ENCODE data around the gene TLR6.

TLR6 gene

GRCh38 chr4:38795087-38795486, 61.5 kb downstream of the TLR6 start:
- WGBS, 2 donors (ENCODE audit: extremely low coverage in 2 of 2, insufficient read length in 2 of 2, insufficient replicate concordance in 1 of 2), result no CpG with 5 or more reads among the region's 3 CpGs
- Histone ChIP-seq H3K27ac (replicated peaks; ENCODE audit: low read length) (no peak overlapping the region), H3K23ac (ENCODE audit: low read depth, low read length, poor library complexity) (no peak overlapping the region), H2BK120ac (ENCODE audit: low read depth, low read length) (no peak overlapping the region), H3K4me1 (ENCODE audit: control insufficient read depth in 2 of 2, insufficient read depth in 1 of 2, low read depth in 1 of 2, low read length in 2 of 2) (no peaks in the 10 kb centered on the region), H4K91ac (ENCODE audit: low read depth, low read length, poor library complexity) (no peak overlapping the region), H3K9me3 (replicated peaks in 1 of 2; ENCODE audit: control insufficient read depth in 2 of 2, insufficient read depth in 1 of 2, low read depth in 1 of 2, low read length in 2 of 2) (no peaks in the 10 kb centered on the region), H2BK15ac (ENCODE audit: low read length) (no peak overlapping the region), H3K18ac (ENCODE audit: low read length) (no peak overlapping the region), H4K8ac (ENCODE audit: low read depth, low read length) (no peak overlapping the region), H3K4ac (ENCODE audit: low read length) (no peak overlapping the region), H3K14ac (ENCODE audit: low read length) (no peak overlapping the region), H2BK12ac (ENCODE audit: low read length) (no peak overlapping the region), H3K27me3 (ENCODE audit: control insufficient read depth in 3 of 3, insufficient read depth in 3 of 3, low read depth in 1 of 3, low read length in 3 of 3) (peaks cover 0 to 3% (median 0%) of the 10 kb centered on the region in 3 experiments), H3K79me1 (ENCODE audit: low read depth, low read length) (no peaks in the 10 kb centered on the region), H3K36me3 (replicated peaks in 1 of 2; ENCODE audit: control insufficient read depth in 2 of 2, insufficient read depth in 2 of 2, low read length in 2 of 2) (no peaks in the 10 kb centered on the region), H2BK5ac (ENCODE audit: low read length) (no peak overlapping the region), H3K4me3 (ENCODE audit: low read length in 2 of 2) (no peak overlapping the region), H3K4me2 (ENCODE audit: insufficient read depth, low read length, poor library complexity, severe bottlenecking) (no peak overlapping the region), H2AFZ (ENCODE audit: low read length) (no peak overlapping the region), H2AK5ac (ENCODE audit: low read depth, low read length) (no peak overlapping the region), H3K9ac (ENCODE audit: low read depth, low read length, poor library complexity) (no peak overlapping the region)
- DNase-seq (ENCODE audit: low spot score), result no peak

- Histone ChIP-seq H2AK5ac (ENCODE audit: low read depth, low read length) (no peak overlapping the region), H2BK12ac (ENCODE audit: low read length) (no peak overlapping the region), H2BK5ac (ENCODE audit: low read length) (no peak overlapping the region), H2AFZ (ENCODE audit: low read length) (no peak overlapping the region), H3K4me2 (ENCODE audit: insufficient read depth, low read length, poor library complexity, severe bottlenecking) (no peak overlapping the region), H3K36me3 (replicated peaks in 1 of 2; ENCODE audit: control insufficient read depth in 2 of 2, insufficient read depth in 2 of 2, low read length in 2 of 2) (no peaks in the 10 kb centered on the region), H3K4me3 (ENCODE audit: low read length in 2 of 2) (no peak overlapping the region), H2BK120ac (ENCODE audit: low read depth, low read length) (no peak overlapping the region), H3K23ac (ENCODE audit: low read depth, low read length, poor library complexity) (no peak overlapping the region), H2BK15ac (ENCODE audit: low read length) (no peak overlapping the region), H3K9ac (ENCODE audit: low read depth, low read length, poor library complexity) (no peak overlapping the region), H4K8ac (ENCODE audit: low read depth, low read length) (no peak overlapping the region), H3K4me1 (ENCODE audit: control insufficient read depth in 2 of 2, insufficient read depth in 1 of 2, low read depth in 1 of 2, low read length in 2 of 2) (no peaks in the 10 kb centered on the region), H3K14ac (ENCODE audit: low read length) (no peak overlapping the region), H3K18ac (ENCODE audit: low read length) (no peak overlapping the region), H3K4ac (ENCODE audit: low read length) (no peak overlapping the region), H3K27ac (replicated peaks; ENCODE audit: low read length) (no peak overlapping the region), H3K27me3 (ENCODE audit: control insufficient read depth in 3 of 3, insufficient read depth in 3 of 3, low read depth in 1 of 3, low read length in 3 of 3) (peaks cover 0 to 5% (median 0%) of the 10 kb centered on the region in 3 experiments), H3K79me1 (ENCODE audit: low read depth, low read length) (no peaks in the 10 kb centered on the region), H3K9me3 (replicated peaks in 1 of 2; ENCODE audit: control insufficient read depth in 2 of 2, insufficient read depth in 1 of 2, low read depth in 1 of 2, low read length in 2 of 2) (no peaks in the 10 kb centered on the region), H4K91ac (ENCODE audit: low read depth, low read length, poor library complexity) (no peak overlapping the region)
- no peak for DNase-seq (ENCODE audit: low spot score)
- no CpG with 5 or more reads among the region's 2 CpGs for WGBS, 2 donors (ENCODE audit: extremely low coverage in 2 of 2, insufficient read length in 2 of 2, insufficient replicate concordance in 1 of 2)
Observed at GRCh38 chr4:38794051-38794450, 62.6 kb downstream of the TLR6 start.

DNA sequence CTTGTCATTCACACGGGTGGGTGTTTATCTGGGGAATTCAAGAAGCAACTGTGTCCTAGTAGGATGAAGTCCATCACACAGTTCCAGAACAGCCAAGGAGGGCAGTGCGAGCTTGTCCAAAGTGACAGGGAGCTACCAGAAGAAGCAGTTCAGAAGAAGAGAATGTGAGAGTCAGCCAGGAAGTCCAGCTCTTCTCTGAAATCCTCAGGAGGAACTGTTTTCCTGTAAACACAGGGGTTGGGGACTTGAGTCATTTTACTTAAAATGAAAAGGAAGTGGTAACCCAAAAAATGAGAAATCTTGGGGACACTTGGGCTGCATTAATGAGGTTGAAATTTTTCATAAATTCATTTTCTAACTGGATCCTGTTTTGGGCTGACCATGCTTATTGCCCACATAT, 65.6 kb downstream of the TLR6 start:
- no peaks in the 10 kb centered on the region for H3K36me3 ChIP-seq (replicated peaks in 1 of 2; ENCODE audit: control insufficient read depth in 2 of 2, insufficient read depth in 2 of 2, low read length in 2 of 2)
- no peak overlapping the region for H2BK15ac ChIP-seq (ENCODE audit: low read length)
- H2BK12ac ChIP-seq (ENCODE audit: low read length), result no peak overlapping the region
- H3K4ac ChIP-seq (ENCODE audit: low read length), result no peak overlapping the region
- H2BK120ac ChIP-seq (ENCODE audit: low read depth, low read length), result no peak overlapping the region
- no peak overlapping the region for H4K91ac ChIP-seq (ENCODE audit: low read depth, low read length, poor library complexity)
- no peak overlapping the region for H2BK5ac ChIP-seq (ENCODE audit: low read length)
- no peak overlapping the region for H3K4me2 ChIP-seq (ENCODE audit: insufficient read depth, low read length, poor library complexity, severe bottlenecking)
- no peak overlapping the region for H3K23ac ChIP-seq (ENCODE audit: low read depth, low read length, poor library complexity)
- no peak overlapping the region for H3K9ac ChIP-seq (ENCODE audit: low read depth, low read length, poor library complexity)
- H4K8ac ChIP-seq (ENCODE audit: low read depth, low read length), result no peak overlapping the region
- no peaks in the 10 kb centered on the region for H3K79me1 ChIP-seq (ENCODE audit: low read depth, low read length)
- H3K27me3 ChIP-seq (ENCODE audit: control insufficient read depth in 3 of 3, insufficient read depth in 3 of 3, low read depth in 1 of 3, low read length in 3 of 3), result peaks cover 0 to 3% (median 0%) of the 10 kb centered on the region in 3 experiments
- no peak overlapping the region for H3K18ac ChIP-seq (ENCODE audit: low read length)
- no peaks in the 10 kb centered on the region for H3K4me1 ChIP-seq (ENCODE audit: control insufficient read depth in 2 of 2, insufficient read depth in 1 of 2, low read depth in 1 of 2, low read length in 2 of 2)
- no peak overlapping the region for H3K14ac ChIP-seq (ENCODE audit: low read length)
- no peaks in the 10 kb centered on the region for H3K9me3 ChIP-seq (replicated peaks in 1 of 2; ENCODE audit: control insufficient read depth in 2 of 2, insufficient read depth in 1 of 2, low read depth in 1 of 2, low read length in 2 of 2)
- H3K27ac ChIP-seq (replicated peaks; ENCODE audit: low read length), result no peak overlapping the region
- DNase-seq (ENCODE audit: low spot score), result no peak
- WGBS, 2 donors (ENCODE audit: extremely low coverage in 2 of 2, insufficient read length in 2 of 2, insufficient replicate concordance in 1 of 2), result no CpG with 5 or more reads among the region's 2 CpGs
- H2AFZ ChIP-seq (ENCODE audit: low read length), result no peak overlapping the region
- H2AK5ac ChIP-seq (ENCODE audit: low read depth, low read length), result no peak overlapping the region
- no peak overlapping the region for H3K4me3 ChIP-seq (ENCODE audit: low read length in 2 of 2)

- WGBS, 2 donors (ENCODE audit: extremely low coverage in 2 of 2, insufficient read length in 2 of 2, insufficient replicate concordance in 1 of 2), result no CpG with 5 or more reads among the region's 1 CpG
Observed at GRCh38 chr4:38788317-38788716, 68.3 kb downstream of the TLR6 start.

More at GRCh38 chr4:38788317-38788716, 68.3 kb downstream of the TLR6 start:
- no peak overlapping the region for H2BK5ac ChIP-seq (ENCODE audit: low read length)
- no peak for DNase-seq (ENCODE audit: low spot score)
- H3K9me3 ChIP-seq (replicated peaks in 1 of 2; ENCODE audit: control insufficient read depth in 2 of 2, insufficient read depth in 1 of 2, low read depth in 1 of 2, low read length in 2 of 2), result no peaks in the 10 kb centered on the region
- H3K27ac ChIP-seq (replicated peaks; ENCODE audit: low read length), result no peak overlapping the region
- H2BK120ac ChIP-seq (ENCODE audit: low read depth, low read length), result no peak overlapping the region
- no peak overlapping the region for H4K91ac ChIP-seq (ENCODE audit: low read depth, low read length, poor library complexity)
- H3K36me3 ChIP-seq (replicated peaks in 1 of 2; ENCODE audit: control insufficient read depth in 2 of 2, insufficient read depth in 2 of 2, low read length in 2 of 2), result no peaks in the 10 kb centered on the region
- H3K14ac ChIP-seq (ENCODE audit: low read length), result no peak overlapping the region
- H3K4ac ChIP-seq (ENCODE audit: low read length), result no peak overlapping the region
- no peaks in the 10 kb centered on the region for H3K79me1 ChIP-seq (ENCODE audit: low read depth, low read length)
- H3K18ac ChIP-seq (ENCODE audit: low read length), result no peak overlapping the region
- no peak overlapping the region for H3K23ac ChIP-seq (ENCODE audit: low read depth, low read length, poor library complexity)
- no peak overlapping the region for H2AFZ ChIP-seq (ENCODE audit: low read length)
- no peaks in the 10 kb centered on the region for H3K4me1 ChIP-seq (ENCODE audit: control insufficient read depth in 2 of 2, insufficient read depth in 1 of 2, low read depth in 1 of 2, low read length in 2 of 2)
- no peak overlapping the region for H2BK12ac ChIP-seq (ENCODE audit: low read length)
- H3K4me3 ChIP-seq (ENCODE audit: low read length in 2 of 2), result no peak overlapping the region
- peaks cover 0 to 3% (median 0%) of the 10 kb centered on the region in 3 experiments for H3K27me3 ChIP-seq (ENCODE audit: control insufficient read depth in 3 of 3, insufficient read depth in 3 of 3, low read depth in 1 of 3, low read length in 3 of 3)
- no peak overlapping the region for H2AK5ac ChIP-seq (ENCODE audit: low read depth, low read length)
- H2BK15ac ChIP-seq (ENCODE audit: low read length), result no peak overlapping the region
- no peak overlapping the region for H4K8ac ChIP-seq (ENCODE audit: low read depth, low read length)
- H3K4me2 ChIP-seq (ENCODE audit: insufficient read depth, low read length, poor library complexity, severe bottlenecking), result no peak overlapping the region
- H3K9ac ChIP-seq (ENCODE audit: low read depth, low read length, poor library complexity), result no peak overlapping the region
